ENCODE measurements around the gene ADRB2. TPM values are rescaled to one million over a fixed set of nuclear protein-coding genes. Genes with fewer than 3 reads are reported as not detected.

Gene ADRB2
- total RNA-seq, 2 experiments from 2014 or later = 4.4 to 16.8 TPM

GRCh38 chr5:148836272-148837250 lies 10.2 kb downstream of the ADRB2 start:
- no peak overlapping the region for H3K27ac ChIP-seq (ENCODE audit: low read depth, low read length, poor library complexity, severe bottlenecking)

GRCh38 chr5:148837383-148837782 lies 11.0 kb downstream of the ADRB2 start:
- H3K4me3 ChIP-seq (ENCODE audit: low read depth, low read length, poor library complexity, severe bottlenecking) = no peak overlapping the region
- H3K9me3 ChIP-seq (ENCODE audit: low read length) = no peaks in the 10 kb centered on the region
- no peak overlapping the region for H3K27ac ChIP-seq (ENCODE audit: low read depth, low read length, poor library complexity, severe bottlenecking)
- H3K9me2 ChIP-seq (ENCODE audit: insufficient read depth, low read length) = no peaks in the 10 kb centered on the region
- TF ChIP-seq CTCF (conservative IDR thresholded peaks at IDR 0.05; ENCODE audit: low read length) = no peak
- no peak for TF ChIP-seq EZH2phosphoT487 (IDR thresholded peaks at IDR 0.05; ENCODE audit: borderline replicate concordance, low read depth, low read length)
- no peak overlapping the region for H3K4me2 ChIP-seq (ENCODE audit: low read length)
- POLR2A ChIA-PET = interaction anchor here (0.9 to 1.0 kb wide), 3 partner anchors 9 to 12 kb away, joined by 3 to 4 read pairs (median 3); no protein-coding TSS in a partner anchor
- H2AFZ ChIP-seq (ENCODE audit: low read length) = no peak overlapping the region
- no peaks in the 10 kb centered on the region for H3K36me3 ChIP-seq (ENCODE audit: insufficient read depth, low read length)
- peaks cover 52% of the 10 kb centered on the region for H3K4me1 ChIP-seq (ENCODE audit: insufficient read depth, low read length, poor library complexity, severe bottlenecking)
- H3K79me2 ChIP-seq (ENCODE audit: insufficient read depth, low read depth, low read length) = peaks cover 40% of the 10 kb centered on the region; the same call in 1 of the 2 replicates
- DNase-seq (ENCODE audit: low spot score) = no peak
- intact Hi-C loops (cut with micrococcal nuclease; ENCODE audit: unreplicated experiment) = loop anchor here (10.0 kb wide), 2 partner anchors 507 to 1717 kb away; partner anchors contain the start of gene GRPEL2
- CTCF ChIA-PET (ENCODE audit: unreplicated experiment) = no interaction called here
- BruUV-seq (replicated peaks) = no TSS peak
- H4K20me1 ChIP-seq (ENCODE audit: insufficient read depth, low read length) = no peaks in the 10 kb centered on the region

More at GRCh38 chr5:148836272-148837250, 10.2 kb downstream of the ADRB2 start:
- Histone ChIP-seq H3K9me2 (ENCODE audit: insufficient read depth, low read length) (no peaks in the 10 kb centered on the region), H3K4me2 (ENCODE audit: low read length) (peak overlapping the region; percentile 81), H3K79me2 (ENCODE audit: insufficient read depth, low read depth, low read length) (peaks cover 41% of the 10 kb centered on the region; the same call in 1 of the 2 replicates), H3K4me1 (ENCODE audit: insufficient read depth, low read length, poor library complexity, severe bottlenecking) (peaks cover 57% of the 10 kb centered on the region), H3K4me3 (ENCODE audit: low read depth, low read length, poor library complexity, severe bottlenecking) (peak overlapping the region; percentile 52), H3K9me3 (ENCODE audit: low read length) (no peaks in the 10 kb centered on the region), H4K20me1 (ENCODE audit: insufficient read depth, low read length) (no peaks in the 10 kb centered on the region), H3K36me3 (ENCODE audit: insufficient read depth, low read length) (no peaks in the 10 kb centered on the region), H2AFZ (ENCODE audit: low read length) (peak overlapping the region; percentile 71; the same call in 1 of the 2 replicates)
- intact Hi-C loops (cut with micrococcal nuclease; ENCODE audit: unreplicated experiment) = loop anchor here (10.0 kb wide), 2 partner anchors 508 to 1718 kb away; partner anchors contain the start of gene GRPEL2
- CTCF ChIA-PET (ENCODE audit: unreplicated experiment) = interaction anchor here (0.8 kb wide), 1 partner anchor 10 kb away, joined by 3 read pairs; the partner anchor contains the start of gene ADRB2
- BruUV-seq (replicated peaks) = no TSS peak
- no peak for DNase-seq (ENCODE audit: low spot score)
- POLR2A ChIA-PET = interaction anchor here (0.8 to 1.3 kb wide), 3 partner anchors 9 to 19 kb away, joined by 3 read pairs; no protein-coding TSS in a partner anchor
- TF ChIP-seq CTCF (conservative IDR thresholded peaks at IDR 0.05; ENCODE audit: low read length) = no peak
- no peak for TF ChIP-seq EZH2phosphoT487 (IDR thresholded peaks at IDR 0.05; ENCODE audit: borderline replicate concordance, low read depth, low read length)
